Parathyroid adenoma (tissue), 2 donors: ENCODE results near the gene KBTBD3.

ENCODE experiments used
- H2AFZ ChIP-seq: fragments of 300-600 bp; sonication (generic); one replicate; pipeline ENCODE4 v1.7.0; 2017; ENCODE audit warnings: antibody characterized with exemption, mild to moderate bottlenecking
- H3K27ac ChIP-seq: fragments of 300-600 bp; sonication (generic); one replicate; pipeline ENCODE4 v1.7.0; 2017
- H3K27me3 ChIP-seq: fragments of 300-600 bp; sonication (generic); one replicate; pipeline ENCODE4 v1.7.0; 2017; ENCODE audit warnings: low read length; ENCODE audit not compliant: control insufficient read depth, insufficient read depth
- H3K36me3 ChIP-seq: fragments of 300-600 bp; sonication (generic); one replicate; pipeline ENCODE4 v1.7.0; 2017; ENCODE audit warnings: low read length; ENCODE audit not compliant: control insufficient read depth, insufficient read depth
- H3K4me1 ChIP-seq: fragments of 300-600 bp; sonication (generic); one replicate; pipeline ENCODE4 v1.7.0; 2017; ENCODE audit warnings: control low read depth
- H3K4me2 ChIP-seq: fragments of 300-600 bp; sonication (generic); one replicate; pipeline ENCODE4 v1.7.0; 2017; ENCODE audit warnings: low read length
- H3K4me3 ChIP-seq: fragments of 300-600 bp; sonication (generic); one replicate; pipeline ENCODE4 v1.7.0; 2017; ENCODE audit warnings: low read depth, low read length
- H3K79me2 ChIP-seq: fragments of 300-600 bp; sonication (generic); one replicate; pipeline ENCODE4 v1.7.0; 2017; ENCODE audit warnings: control low read depth
- H3K9ac ChIP-seq: fragments of 300-600 bp; sonication (generic); one replicate; pipeline ENCODE4 v1.7.0; 2017; ENCODE audit warnings: mild to moderate bottlenecking
- H3K9me3 ChIP-seq: fragments of 300-600 bp; sonication (generic); one replicate; pipeline ENCODE4 v1.7.0; 2017; ENCODE audit warnings: low read length; ENCODE audit not compliant: control insufficient read depth
- TF ChIP-seq, protein P1 (sequence below): fragments of 300-600 bp; sonication (generic); IDR thresholded peaks from one replicate; pipeline ENCODE4 v1.7.0; 2017; ENCODE audit warnings: antibody characterized with exemption, mild to moderate bottlenecking
- donor health status: primary hyperparathyroidism.

The KBTBD3 gene

DNA sequence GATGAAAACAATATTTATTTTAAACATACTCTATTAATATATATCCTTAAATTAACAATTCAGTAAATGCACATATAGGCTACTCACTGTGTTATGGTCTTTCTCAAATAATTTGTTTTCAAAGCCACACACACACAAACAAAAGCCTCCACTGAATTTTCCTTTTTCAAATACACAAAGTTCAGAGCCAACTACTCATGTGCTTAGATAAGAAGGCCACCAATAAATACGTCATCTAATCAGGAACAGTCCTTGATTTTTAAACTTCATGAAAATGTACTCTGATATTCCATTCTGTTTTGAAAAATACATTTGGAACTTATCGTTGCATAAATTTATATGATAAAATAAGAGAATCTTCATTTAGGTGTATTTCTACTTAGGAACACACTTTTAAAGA lies 26.0 kb downstream of the KBTBD3 start:
- no peak overlapping the region for H3K27ac ChIP-seq
- TF ChIP-seq, protein P1, sequence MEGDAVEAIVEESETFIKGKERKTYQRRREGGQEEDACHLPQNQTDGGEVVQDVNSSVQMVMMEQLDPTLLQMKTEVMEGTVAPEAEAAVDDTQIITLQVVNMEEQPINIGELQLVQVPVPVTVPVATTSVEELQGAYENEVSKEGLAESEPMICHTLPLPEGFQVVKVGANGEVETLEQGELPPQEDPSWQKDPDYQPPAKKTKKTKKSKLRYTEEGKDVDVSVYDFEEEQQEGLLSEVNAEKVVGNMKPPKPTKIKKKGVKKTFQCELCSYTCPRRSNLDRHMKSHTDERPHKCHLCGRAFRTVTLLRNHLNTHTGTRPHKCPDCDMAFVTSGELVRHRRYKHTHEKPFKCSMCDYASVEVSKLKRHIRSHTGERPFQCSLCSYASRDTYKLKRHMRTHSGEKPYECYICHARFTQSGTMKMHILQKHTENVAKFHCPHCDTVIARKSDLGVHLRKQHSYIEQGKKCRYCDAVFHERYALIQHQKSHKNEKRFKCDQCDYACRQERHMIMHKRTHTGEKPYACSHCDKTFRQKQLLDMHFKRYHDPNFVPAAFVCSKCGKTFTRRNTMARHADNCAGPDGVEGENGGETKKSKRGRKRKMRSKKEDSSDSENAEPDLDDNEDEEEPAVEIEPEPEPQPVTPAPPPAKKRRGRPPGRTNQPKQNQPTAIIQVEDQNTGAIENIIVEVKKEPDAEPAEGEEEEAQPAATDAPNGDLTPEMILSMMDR: no peak

DNA sequence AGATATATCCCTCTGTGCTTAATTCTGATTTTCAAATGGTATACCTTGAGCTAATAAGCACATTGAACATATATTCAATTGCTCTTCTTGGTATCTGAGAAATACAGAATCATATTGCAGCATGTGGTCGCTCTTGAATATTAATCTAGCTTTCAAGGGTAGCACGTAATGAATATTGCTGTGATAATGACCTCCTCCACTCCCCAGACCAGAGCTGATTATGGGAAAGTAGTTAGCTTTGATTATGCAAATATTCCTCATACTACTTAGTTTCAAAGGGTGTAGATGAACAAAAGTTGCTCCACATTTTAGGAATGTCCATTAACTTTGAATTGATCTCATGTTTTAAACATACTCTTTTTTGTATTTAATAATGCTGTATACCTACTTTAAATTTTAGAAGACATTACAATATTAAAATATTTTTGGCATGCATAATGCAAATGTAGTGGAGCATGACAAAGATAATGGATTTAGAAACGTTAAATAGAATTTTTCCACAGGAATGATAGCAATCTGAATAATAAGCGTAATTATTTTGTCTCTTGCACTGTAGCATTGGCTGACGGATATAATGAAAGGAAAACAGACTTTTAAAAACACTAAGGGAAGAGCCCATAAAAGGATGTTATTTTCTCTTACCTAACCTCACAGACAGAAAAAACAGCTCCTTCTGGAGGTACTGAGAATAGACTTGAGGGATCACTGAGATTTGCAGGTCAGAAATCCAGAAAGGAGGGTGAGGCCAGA lies 27.2 kb downstream of the KBTBD3 start:
- no peak overlapping the region for H3K9ac ChIP-seq
- H3K36me3 ChIP-seq: no peaks in the 10 kb centered on the region
- no peak overlapping the region for H3K4me3 ChIP-seq

More for the DNA sequence above, 26.0 kb downstream of the KBTBD3 start:
- H2AFZ ChIP-seq: no peak overlapping the region
- H3K27me3 ChIP-seq: no peaks in the 10 kb centered on the region
- H3K79me2 ChIP-seq: no peaks in the 10 kb centered on the region
- H3K9me3 ChIP-seq: no peaks in the 10 kb centered on the region
- no peak overlapping the region for H3K4me3 ChIP-seq
- H3K9ac ChIP-seq: no peak overlapping the region
- no peak overlapping the region for H3K4me2 ChIP-seq
- H3K4me1 ChIP-seq: no peaks in the 10 kb centered on the region
- H3K36me3 ChIP-seq: no peaks in the 10 kb centered on the region

DNA sequence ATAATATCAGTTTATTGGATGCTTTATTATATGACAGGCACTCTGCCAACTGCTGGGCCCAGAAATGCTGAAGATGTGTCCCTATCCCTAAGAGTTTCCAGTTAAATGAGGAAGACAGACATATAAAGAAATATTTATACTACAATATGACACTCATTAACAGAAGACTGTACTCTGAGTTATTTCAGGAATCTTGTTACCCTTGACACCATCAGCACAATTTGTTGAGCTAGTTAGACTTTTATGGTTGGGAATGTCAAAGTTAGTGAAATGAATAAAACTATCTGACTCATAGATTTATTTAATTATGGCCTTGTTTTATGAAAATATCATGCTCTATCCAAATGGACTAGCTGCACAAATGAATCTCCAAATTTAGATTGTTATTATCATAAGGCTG lies 29.5 kb downstream of the KBTBD3 start:
- Histone ChIP-seq H3K9me3 (no peaks in the 10 kb centered on the region), H3K4me2 (no peak overlapping the region), H3K27me3 (no peaks in the 10 kb centered on the region), H3K36me3 (no peaks in the 10 kb centered on the region), H3K4me3 (no peak overlapping the region), H3K4me1 (no peaks in the 10 kb centered on the region), H3K9ac (no peak overlapping the region), H3K27ac (no peak overlapping the region), H2AFZ (no peak overlapping the region), H3K79me2 (no peaks in the 10 kb centered on the region)
- TF ChIP-seq, protein P1: no peak

More for the DNA sequence above, 27.2 kb downstream of the KBTBD3 start:
- Histone ChIP-seq H3K79me2 (no peaks in the 10 kb centered on the region), H3K27me3 (no peaks in the 10 kb centered on the region), H3K4me2 (no peak overlapping the region), H3K27ac (no peak overlapping the region), H2AFZ (no peak overlapping the region), H3K4me1 (no peaks in the 10 kb centered on the region), H3K9me3 (no peaks in the 10 kb centered on the region)
- TF ChIP-seq, protein P1: no peak

DNA sequence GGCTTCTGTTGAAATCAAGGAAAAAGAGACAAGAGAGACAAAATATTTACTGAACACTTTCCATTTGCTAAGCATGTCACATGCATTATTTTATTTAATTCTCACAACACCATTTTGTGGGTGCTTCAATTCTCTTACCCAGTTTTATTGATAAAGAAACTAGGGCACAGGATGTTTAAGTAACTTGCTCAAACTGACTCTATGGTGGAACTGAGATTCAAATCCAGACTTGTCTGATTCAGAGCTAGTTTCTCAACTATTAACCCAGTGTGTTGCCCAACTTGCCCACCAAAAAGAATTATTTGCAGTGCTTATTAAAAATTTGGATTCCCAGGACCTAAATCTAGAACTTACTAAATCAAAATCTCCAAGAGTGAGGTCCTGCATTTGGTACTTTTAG lies 33.6 kb downstream of the KBTBD3 start:
- no peaks in the 10 kb centered on the region for H3K4me1 ChIP-seq
- no peaks in the 10 kb centered on the region for H3K79me2 ChIP-seq
- no peaks in the 10 kb centered on the region for H3K36me3 ChIP-seq
- TF ChIP-seq, protein P1: no peak
- no peak overlapping the region for H3K9ac ChIP-seq
- no peak overlapping the region for H3K27ac ChIP-seq
- no peaks in the 10 kb centered on the region for H3K27me3 ChIP-seq
- no peaks in the 10 kb centered on the region for H3K9me3 ChIP-seq
- no peak overlapping the region for H3K4me3 ChIP-seq
- H3K4me2 ChIP-seq: no peak overlapping the region
- no peak overlapping the region for H2AFZ ChIP-seq

DNA sequence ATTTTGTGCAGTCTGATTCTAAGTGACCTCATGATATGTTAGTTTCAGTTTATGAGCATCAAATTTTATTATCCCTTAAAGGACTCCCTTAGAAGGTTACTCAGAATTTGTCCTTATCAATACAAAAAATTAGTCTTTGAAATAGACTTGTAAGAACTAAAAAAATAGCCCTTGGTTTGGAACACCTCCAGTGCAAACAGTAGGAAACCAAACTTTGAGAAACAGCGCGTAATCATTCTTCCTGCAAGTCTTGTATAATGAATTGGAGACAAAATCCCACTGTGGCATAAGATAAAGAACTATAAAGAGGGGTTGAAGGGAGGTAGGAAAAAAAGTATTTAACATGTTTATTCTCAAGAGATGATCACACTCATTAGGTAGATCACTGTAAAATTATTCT lies 44.3 kb downstream of the KBTBD3 start:
- Histone ChIP-seq H3K4me1 (no peaks in the 10 kb centered on the region), H3K9ac (no peak overlapping the region), H3K4me3 (no peak overlapping the region), H3K27me3 (no peaks in the 10 kb centered on the region), H3K4me2 (no peak overlapping the region), H2AFZ (no peak overlapping the region), H3K9me3 (no peaks in the 10 kb centered on the region), H3K79me2 (no peaks in the 10 kb centered on the region), H3K27ac (no peak overlapping the region), H3K36me3 (no peaks in the 10 kb centered on the region)
- TF ChIP-seq, protein P1: no peak
